Measurements from ENCODE around the gene CHCHD4.

DNA sequence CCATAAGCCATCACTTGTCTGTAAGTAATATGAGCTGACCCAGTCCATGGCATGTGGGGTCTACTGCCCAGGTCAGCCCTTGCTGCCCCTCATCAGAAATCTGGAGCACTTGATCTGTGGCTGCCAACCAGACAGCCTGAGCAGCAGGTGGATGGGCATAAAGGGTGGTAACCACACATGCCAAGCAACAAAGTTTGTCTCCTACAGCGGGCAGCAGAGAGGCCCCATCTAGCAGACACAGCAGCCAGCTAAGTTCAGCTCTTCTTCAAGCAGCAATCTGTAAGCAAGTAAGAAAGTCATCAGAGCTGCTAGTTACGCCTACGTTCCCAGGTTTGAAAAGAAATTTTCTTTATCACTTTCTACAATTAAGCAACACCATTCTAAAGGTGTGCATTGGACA, 27.9 kb downstream of the CHCHD4 start:
- TF ChIP-seq, protein P1, sequence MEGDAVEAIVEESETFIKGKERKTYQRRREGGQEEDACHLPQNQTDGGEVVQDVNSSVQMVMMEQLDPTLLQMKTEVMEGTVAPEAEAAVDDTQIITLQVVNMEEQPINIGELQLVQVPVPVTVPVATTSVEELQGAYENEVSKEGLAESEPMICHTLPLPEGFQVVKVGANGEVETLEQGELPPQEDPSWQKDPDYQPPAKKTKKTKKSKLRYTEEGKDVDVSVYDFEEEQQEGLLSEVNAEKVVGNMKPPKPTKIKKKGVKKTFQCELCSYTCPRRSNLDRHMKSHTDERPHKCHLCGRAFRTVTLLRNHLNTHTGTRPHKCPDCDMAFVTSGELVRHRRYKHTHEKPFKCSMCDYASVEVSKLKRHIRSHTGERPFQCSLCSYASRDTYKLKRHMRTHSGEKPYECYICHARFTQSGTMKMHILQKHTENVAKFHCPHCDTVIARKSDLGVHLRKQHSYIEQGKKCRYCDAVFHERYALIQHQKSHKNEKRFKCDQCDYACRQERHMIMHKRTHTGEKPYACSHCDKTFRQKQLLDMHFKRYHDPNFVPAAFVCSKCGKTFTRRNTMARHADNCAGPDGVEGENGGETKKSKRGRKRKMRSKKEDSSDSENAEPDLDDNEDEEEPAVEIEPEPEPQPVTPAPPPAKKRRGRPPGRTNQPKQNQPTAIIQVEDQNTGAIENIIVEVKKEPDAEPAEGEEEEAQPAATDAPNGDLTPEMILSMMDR (IDR thresholded peaks at IDR 0.05): no peak
- TF ChIP-seq EZH2 (IDR thresholded peaks at IDR 0.05): no peak
